T-helper 1 cell (primary cell): ENCODE results near the gene PDCD10.

ENCODE experiments used
- DNase-seq, 5 donors: peaks; one replicate each; pipeline ENCODE4 v3.0.0-alpha.2; 2012 to 2020

The PDCD10 gene

GRCh38 chr3:167671878-167672427 is 62.7 kb downstream of the PDCD10 start:
- no peak for DNase-seq

- no peak for DNase-seq
Observed at GRCh38 chr3:167669699-167670098, 65.0 kb downstream of the PDCD10 start.

GRCh38 chr3:167668651-167669050 is 66.0 kb downstream of the PDCD10 start:
- DNase-seq, result no peak

- no peak for DNase-seq
Observed at GRCh38 chr3:167666563-167666962, 68.1 kb downstream of the PDCD10 start.

GRCh38 chr3:167662919-167663400 is 71.7 kb downstream of the PDCD10 start:
- no peak for DNase-seq

DNA sequence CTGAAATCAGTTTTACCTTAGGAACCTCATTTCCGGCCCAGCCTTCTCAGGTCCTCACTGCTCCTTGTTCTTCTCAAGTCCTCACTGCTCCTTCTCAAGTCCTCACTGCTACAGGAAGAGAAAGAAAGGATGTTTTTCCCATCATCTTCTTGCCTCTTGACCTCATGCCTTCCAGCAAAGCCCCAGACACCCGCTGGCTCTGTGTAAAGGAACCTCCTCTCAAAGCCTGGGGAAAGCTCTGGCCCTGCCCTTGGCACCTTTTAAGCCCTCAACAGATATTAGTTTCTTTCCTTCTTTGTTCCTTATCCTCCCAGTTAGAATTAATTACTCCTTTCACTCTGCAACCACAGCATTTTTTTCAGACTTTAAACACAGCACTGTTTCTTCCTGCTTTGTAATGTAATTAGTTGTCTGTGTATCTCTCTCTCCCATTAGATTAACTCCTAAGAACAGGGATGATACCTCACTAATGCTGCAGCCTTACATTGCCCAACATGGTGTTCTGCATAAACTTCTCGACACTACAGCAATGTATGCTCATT is 76.9 kb downstream of the PDCD10 start:
- DNase-seq, result no peak

DNA sequence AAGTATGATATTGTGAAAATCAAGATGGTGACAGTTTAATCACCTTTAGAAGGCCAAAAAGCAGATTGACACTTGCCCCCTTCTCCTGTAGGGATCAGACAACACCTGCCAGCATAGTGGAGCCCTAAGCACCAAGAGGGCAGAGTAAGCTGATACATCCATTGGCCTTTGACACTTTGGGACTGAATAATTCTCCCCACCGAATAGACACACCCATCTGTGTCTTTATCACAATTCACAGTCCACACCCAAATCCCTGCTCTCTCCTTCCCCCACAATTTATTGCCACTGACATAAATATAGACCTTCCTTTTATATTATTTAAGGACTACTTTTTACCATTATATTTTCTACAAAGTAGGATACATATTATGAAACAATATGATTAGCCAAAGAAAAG is 77.9 kb downstream of the PDCD10 start:
- no peak for DNase-seq

- no peak for DNase-seq
Observed at GRCh38 chr3:167653760-167654159, 80.9 kb downstream of the PDCD10 start, which contains the start of gene WDR49. WDR49 (minus strand) TSS chr3:167653942; CDS start chr3:167653425, 517 bp downstream.

DNA sequence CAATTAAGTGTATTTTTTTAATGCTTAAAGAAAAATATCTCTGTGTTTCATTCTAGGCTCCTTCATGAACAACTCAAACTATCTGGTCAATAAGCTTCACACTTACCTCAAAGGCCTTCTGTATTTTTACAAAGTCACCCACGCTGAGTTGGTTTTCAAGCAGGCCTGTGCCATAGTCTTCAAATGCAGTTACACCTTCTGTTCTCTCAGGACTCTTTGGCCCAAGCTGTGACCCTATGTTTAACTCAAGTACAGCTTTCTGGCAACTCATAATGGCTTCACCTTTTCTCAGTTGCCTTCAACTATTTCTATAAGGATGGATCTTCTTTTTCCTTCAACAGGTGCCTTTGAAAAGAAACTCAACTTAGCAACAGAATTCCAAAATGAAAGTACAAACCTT is 81.5 kb downstream of the PDCD10 start:
- DNase-seq, result no peak

DNA sequence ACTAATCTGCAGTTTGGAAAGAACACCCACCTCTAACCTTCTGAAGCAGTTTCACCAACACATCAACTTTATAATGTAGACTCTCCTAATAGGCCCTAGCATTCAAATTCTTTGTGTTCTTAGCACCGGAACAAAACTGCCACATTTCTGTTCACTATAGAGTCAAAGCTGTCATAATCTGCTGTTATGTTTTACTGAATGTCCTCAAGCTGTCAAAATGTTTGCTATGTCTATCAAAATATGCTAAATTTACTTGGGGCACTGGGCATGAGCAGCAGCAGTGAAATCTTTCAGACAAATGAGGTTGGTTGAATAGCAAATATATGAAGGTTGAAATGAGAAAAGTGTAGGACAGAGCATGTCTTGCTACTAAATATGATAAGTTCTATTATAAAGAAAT is 82.9 kb downstream of the PDCD10 start:
- DNase-seq, result no peak

GRCh38 chr3:167650459-167650858 is 84.2 kb downstream of the PDCD10 start:
- DNase-seq, result no peak

DNA sequence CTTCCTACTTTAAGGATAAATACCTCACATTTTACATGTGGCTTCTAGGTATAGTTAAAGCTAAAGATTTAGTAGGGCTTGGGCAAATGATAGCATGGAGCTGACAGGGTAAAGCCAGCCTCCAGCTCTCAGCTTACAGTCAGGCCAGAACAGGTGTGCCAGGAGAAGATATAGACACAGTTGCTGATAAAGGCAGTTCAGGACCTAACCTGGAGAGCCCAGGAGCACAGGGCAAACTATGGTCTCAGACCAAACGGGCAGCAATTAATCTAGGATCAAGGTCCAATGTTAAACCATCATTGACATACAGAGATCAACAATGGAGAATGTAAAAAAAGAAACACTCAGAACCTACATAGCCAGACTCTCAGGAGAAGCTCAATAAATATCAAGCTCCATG is 84.9 kb downstream of the PDCD10 start:
- DNase-seq, result no peak

DNA sequence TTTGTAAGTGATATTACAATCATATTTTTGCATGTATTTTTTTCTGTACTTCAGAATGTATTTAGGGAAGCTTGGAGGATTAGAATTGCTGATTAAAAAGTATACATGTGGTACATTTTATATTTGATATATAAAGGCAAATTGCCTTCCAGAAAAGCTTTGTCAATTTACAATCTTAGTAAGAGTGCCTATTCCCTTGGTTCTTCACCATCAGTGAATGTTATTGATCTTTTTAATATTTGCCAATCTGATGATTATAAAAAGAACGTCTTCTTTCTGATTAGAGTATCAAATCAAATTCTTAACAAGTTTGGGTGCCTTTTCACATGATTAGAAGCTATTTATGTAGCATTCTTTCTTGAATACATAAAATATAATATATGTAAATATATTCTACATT is 90.1 kb downstream of the PDCD10 start:
- no peak for DNase-seq
